BJ (cell line): ENCODE results near the gene FMO2. TPM values are rescaled to one million over a fixed set of nuclear protein-coding genes. Genes with fewer than 3 reads are reported as not detected.
A peak's percentile ranks its signal among the peaks of the same experiment; 100 is the strongest.

Experiments
- CTCF ChIA-PET: fragments of 350-600 bp; formaldehyde crosslinking; extraction: SDS; loops from one replicate; lab custom pipeline; 2021; ENCODE audit warnings: antibody characterized with exemption, inconsistent platforms; lab: Yijun Ruan, JAX
- POLR2A ChIA-PET: fragments of 300-600 bp; sonication (Branson Sonifier 250); formaldehyde crosslinking; extraction: SDS; loops from one replicate; lab custom pipeline; 2021; ENCODE audit warnings: antibody characterized with exemption; lab: Charles Lee
- DNase-seq: peaks from one replicate; pipeline ENCODE4 v3.0.0-alpha.2; 2011; ENCODE audit warnings: low read depth
- H3K27me3 ChIP-seq: 2 replicates; pipeline ENCODE4 v1.6.0; 2011; ENCODE audit warnings: low read length; ENCODE audit not compliant: control insufficient read depth, insufficient read depth
- H3K36me3 ChIP-seq: 2 replicates; pipeline ENCODE4 v1.5.1; 2011; ENCODE audit warnings: low read length; ENCODE audit not compliant: control insufficient read depth, insufficient read depth
- H3K4me3 ChIP-seq: 2 replicates; pipeline ENCODE4 v1.5.1; 2011; ENCODE audit warnings: low read depth, mild to moderate bottlenecking, control low read depth, low read length
- polyA plus RNA-seq: library from polyadenylated mRNA; depleted of rRNA; stranded (reverse); fragments of >200 nt; gene quantifications from 2 replicates; pipeline ENCODE4 v1.2.3, GENCODE V29; 2011
- TF ChIP-seq, protein P1 (sequence below): IDR thresholded peaks from 2 replicates; pipeline ENCODE4 v1.5.1; 2011; ENCODE audit warnings: low read depth, mild to moderate bottlenecking, control low read depth, inconsistent platforms, low read length, moderate library complexity; ENCODE audit not compliant: insufficient read depth

FMO2 gene
- polyA plus RNA-seq, 1 experiment: 0.17 TPM

DNA sequence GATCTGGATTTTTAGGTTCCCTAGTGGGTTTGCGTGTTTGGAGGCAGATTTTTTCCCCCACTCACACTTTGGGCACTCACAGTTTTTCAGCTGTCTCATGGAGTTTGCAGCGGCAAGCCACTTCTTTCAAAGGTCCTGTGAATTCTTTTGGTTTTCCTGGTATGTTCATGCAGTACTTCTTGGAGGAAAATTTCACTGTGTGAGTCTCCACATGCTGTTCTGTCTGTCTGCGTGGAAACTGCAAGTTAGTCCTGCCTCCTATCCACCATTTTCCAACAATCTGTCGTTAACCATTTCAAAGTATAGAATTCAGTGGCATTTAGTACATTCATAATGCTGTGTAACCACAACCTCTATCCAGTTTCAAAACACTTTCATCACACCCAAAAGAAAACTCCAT, 62.4 kb downstream of the FMO2 start:
- Histone ChIP-seq H3K36me3 (no peaks in the 10 kb centered on the region), H3K4me3 (no peak overlapping the region), H3K27me3 (no peaks in the 10 kb centered on the region; the same call in 1 of the 2 replicates)
- TF ChIP-seq, protein P1, sequence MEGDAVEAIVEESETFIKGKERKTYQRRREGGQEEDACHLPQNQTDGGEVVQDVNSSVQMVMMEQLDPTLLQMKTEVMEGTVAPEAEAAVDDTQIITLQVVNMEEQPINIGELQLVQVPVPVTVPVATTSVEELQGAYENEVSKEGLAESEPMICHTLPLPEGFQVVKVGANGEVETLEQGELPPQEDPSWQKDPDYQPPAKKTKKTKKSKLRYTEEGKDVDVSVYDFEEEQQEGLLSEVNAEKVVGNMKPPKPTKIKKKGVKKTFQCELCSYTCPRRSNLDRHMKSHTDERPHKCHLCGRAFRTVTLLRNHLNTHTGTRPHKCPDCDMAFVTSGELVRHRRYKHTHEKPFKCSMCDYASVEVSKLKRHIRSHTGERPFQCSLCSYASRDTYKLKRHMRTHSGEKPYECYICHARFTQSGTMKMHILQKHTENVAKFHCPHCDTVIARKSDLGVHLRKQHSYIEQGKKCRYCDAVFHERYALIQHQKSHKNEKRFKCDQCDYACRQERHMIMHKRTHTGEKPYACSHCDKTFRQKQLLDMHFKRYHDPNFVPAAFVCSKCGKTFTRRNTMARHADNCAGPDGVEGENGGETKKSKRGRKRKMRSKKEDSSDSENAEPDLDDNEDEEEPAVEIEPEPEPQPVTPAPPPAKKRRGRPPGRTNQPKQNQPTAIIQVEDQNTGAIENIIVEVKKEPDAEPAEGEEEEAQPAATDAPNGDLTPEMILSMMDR: no peak
- DNase-seq: peak; percentile 24
- POLR2A ChIA-PET: no interaction called here
- CTCF ChIA-PET: interaction anchor here (1.0 to 8.5 kb wide), 4 partner anchors 20 to 134 kb away, joined by 3 to 84 read pairs (median 26); partner anchors contain the start of gene FMO4

DNA sequence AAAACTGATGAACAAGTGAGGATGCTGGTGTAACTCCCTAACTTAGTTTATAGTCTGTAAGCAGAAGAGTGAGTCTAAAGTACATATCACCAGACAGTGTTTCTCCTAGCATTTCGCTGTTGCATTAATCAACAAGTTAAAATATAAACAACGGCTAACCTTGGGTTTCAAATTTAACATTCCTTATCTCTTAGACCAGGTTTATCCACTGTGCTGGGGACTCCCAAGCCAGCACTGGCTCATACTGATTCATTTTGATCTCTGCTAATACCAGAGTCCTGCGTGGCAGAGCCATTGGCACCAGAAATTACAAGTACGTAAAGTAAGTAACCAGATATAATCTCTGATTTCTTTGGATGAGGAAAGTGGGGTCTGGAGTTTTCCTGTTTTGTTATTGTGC, 63.2 kb downstream of the FMO2 start, which contains the start of gene FMO1:
Gene FMO1, plus strand, starts transcription at position 193 of the 400 bp plus-strand sequence. CDS start 9,594 bp downstream, outside the sequence.
- Histone ChIP-seq H3K4me3 (no peak within 1 kb of the TSS), H3K27me3 (no peaks in the 10 kb centered on the region; the same call in 1 of the 2 replicates), H3K36me3 (no peaks in the 10 kb centered on the region)
- no peak for DNase-seq
- POLR2A ChIA-PET: no interaction called here
- CTCF ChIA-PET: interaction anchor here (1.2 to 8.5 kb wide), 4 partner anchors 21 to 68 kb away, joined by 3 to 84 read pairs (median 31); partner anchors contain the start of gene FMO4
- TF ChIP-seq, protein P1: no peak

DNA sequence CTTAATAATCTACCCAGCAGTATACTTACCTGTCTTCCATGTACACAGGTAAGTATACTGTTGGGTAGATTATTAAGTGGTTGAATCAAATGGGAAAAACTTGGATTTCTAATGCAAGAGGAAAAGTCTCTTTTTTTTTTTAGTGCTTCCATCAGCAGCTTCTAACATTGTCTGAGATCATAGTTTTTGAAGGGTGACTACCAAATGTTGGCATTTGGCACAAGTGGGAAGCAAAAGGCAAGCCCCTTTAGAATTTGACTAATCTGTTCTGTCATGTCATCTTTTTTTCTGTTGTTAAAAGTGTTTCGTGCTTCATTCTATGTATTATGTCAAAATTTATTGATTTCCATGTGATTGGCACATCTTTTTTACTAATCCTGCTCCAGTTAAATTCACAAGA, 63.7 kb downstream of the FMO2 start:
- ChIA-PET POLR2A (no interaction called here), CTCF (interaction anchor here (0.9 to 8.5 kb wide), 7 partner anchors 17 to 282 kb away, joined by 3 to 84 read pairs (median 3); partner anchors contain the start of gene FMO4)
- H3K27me3 ChIP-seq: no peaks in the 10 kb centered on the region; the same call in 1 of the 2 replicates
- H3K36me3 ChIP-seq: no peaks in the 10 kb centered on the region
- DNase-seq: no peak
- no peak overlapping the region for H3K4me3 ChIP-seq
- TF ChIP-seq, protein P1: no peak

DNA sequence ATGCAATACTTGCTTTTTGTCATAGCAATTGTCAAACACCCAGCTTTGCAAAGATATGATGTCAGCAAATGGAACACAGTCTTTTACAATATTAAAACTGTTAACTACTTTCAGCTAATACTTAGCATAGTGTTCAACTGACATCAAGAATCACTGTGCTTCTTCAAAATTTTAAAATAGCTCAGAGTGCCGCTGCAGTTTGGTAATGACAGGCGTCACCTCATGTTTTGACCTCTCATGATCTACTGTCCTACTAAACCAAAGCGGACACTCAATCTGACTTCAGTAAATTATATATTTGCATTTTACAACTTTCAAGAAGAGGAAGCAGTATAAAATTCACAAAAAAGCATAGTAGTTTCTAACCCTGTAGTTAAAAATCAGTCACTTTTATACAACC, 65.2 kb downstream of the FMO2 start:
- ChIA-PET CTCF (interaction anchor here (1.0 to 8.5 kb wide), 4 partner anchors 9 to 63 kb away, joined by 3 to 84 read pairs (median 8); partner anchors contain the start of gene FMO4), POLR2A (no interaction called here)
- no peak for DNase-seq

More for the DNA sequence above, 65.2 kb downstream of the FMO2 start:
- H3K36me3 ChIP-seq: no peaks in the 10 kb centered on the region
- TF ChIP-seq, protein P1: no peak
- H3K27me3 ChIP-seq: no peaks in the 10 kb centered on the region; the same call in 1 of the 2 replicates
- H3K4me3 ChIP-seq: no peak overlapping the region
